BE2C (cell line): ENCODE results near the gene ADK.
A peak's percentile ranks its signal among the peaks of the same experiment; 100 is the strongest.

Experiments used
- DNase-seq: peaks from one replicate; pipeline ENCODE4 v3.0.0-alpha.2; 2020
- H3K27me3 ChIP-seq: fragments of 250-450 bp; sonication (Bioruptor Pico); 2 replicates; pipeline ENCODE4 v1.5.1; 2020; ENCODE audit warnings: mild to moderate bottlenecking
- H3K36me3 ChIP-seq: fragments of 250-450 bp; sonication (Bioruptor Pico); 2 replicates; pipeline ENCODE4 v1.5.1; 2020; ENCODE audit warnings: mild to moderate bottlenecking
- H3K4me1 ChIP-seq: fragments of 250-450 bp; sonication (Bioruptor Pico); 2 replicates; pipeline ENCODE4 v1.5.1; 2020
- H3K4me3 ChIP-seq: 2 replicates; pipeline ENCODE4 v1.5.1; 2011; ENCODE audit warnings: low read depth, low read length
- H3K9me3 ChIP-seq: fragments of 250-450 bp; sonication (Bioruptor Pico); 2 replicates; pipeline ENCODE4 v1.5.1; 2020
- CTCF ChIP-seq: IDR thresholded peaks from 2 replicates; pipeline ENCODE4 v1.5.1; 2012; ENCODE audit warnings: mild to moderate bottlenecking, low read depth, low read length

ADK gene

GRCh38 chr10:74109452-74109851 is 41.6 kb upstream of the ADK start:
- peaks cover 65% of the 10 kb centered on the region for H3K36me3 ChIP-seq

GRCh38 chr10:74110120-74110519 is 40.9 kb upstream of the ADK start:
- TF ChIP-seq CTCF: no peak
- no peak overlapping the region for H3K4me3 ChIP-seq
- peaks cover 11% of the 10 kb centered on the region for H3K4me1 ChIP-seq
- no peaks in the 10 kb centered on the region; the same call in 1 of the 2 replicates for H3K9me3 ChIP-seq
- DNase-seq: no peak
- no peaks in the 10 kb centered on the region for H3K27me3 ChIP-seq
- peaks cover 69% of the 10 kb centered on the region for H3K36me3 ChIP-seq

More at GRCh38 chr10:74109452-74109851, 41.6 kb upstream of the ADK start:
- no peaks in the 10 kb centered on the region; the same call in 1 of the 2 replicates for H3K9me3 ChIP-seq
- no peak for TF ChIP-seq CTCF
- no peak overlapping the region for H3K4me3 ChIP-seq
- no peak for DNase-seq
- H3K27me3 ChIP-seq: no peaks in the 10 kb centered on the region
- peaks cover 9% of the 10 kb centered on the region for H3K4me1 ChIP-seq

- no peak for TF ChIP-seq CTCF
- no peaks in the 10 kb centered on the region; the same call in 1 of the 2 replicates for H3K9me3 ChIP-seq
- no peak for DNase-seq
- peaks cover 66% of the 10 kb centered on the region for H3K36me3 ChIP-seq
- no peak overlapping the region for H3K4me3 ChIP-seq
- H3K4me1 ChIP-seq: peaks cover 11% of the 10 kb centered on the region
- no peaks in the 10 kb centered on the region for H3K27me3 ChIP-seq
Observed at GRCh38 chr10:74111799-74112198, 39.2 kb upstream of the ADK start.

GRCh38 chr10:74113546-74113945 is 37.5 kb upstream of the ADK start:
- no peak for TF ChIP-seq CTCF
- Histone ChIP-seq H3K36me3 (peaks cover 67% of the 10 kb centered on the region), H3K4me1 (peaks cover 11% of the 10 kb centered on the region), H3K27me3 (no peaks in the 10 kb centered on the region), H3K9me3 (no peaks in the 10 kb centered on the region), H3K4me3 (no peak overlapping the region)
- DNase-seq: no peak

GRCh38 chr10:74114041-74114448 is 37.0 kb upstream of the ADK start:
- TF ChIP-seq CTCF: no peak
- peaks cover 11% of the 10 kb centered on the region for H3K4me1 ChIP-seq
- no peak overlapping the region for H3K4me3 ChIP-seq
- peak; percentile 52 for DNase-seq
- H3K36me3 ChIP-seq: peaks cover 67% of the 10 kb centered on the region
- no peaks in the 10 kb centered on the region for H3K27me3 ChIP-seq
- no peaks in the 10 kb centered on the region for H3K9me3 ChIP-seq

- H3K27me3 ChIP-seq: no peaks in the 10 kb centered on the region
- H3K36me3 ChIP-seq: peaks cover 76% of the 10 kb centered on the region
- no peak for TF ChIP-seq CTCF
Observed at GRCh38 chr10:74117738-74118137, 33.3 kb upstream of the ADK start.

More at GRCh38 chr10:74117738-74118137, 33.3 kb upstream of the ADK start:
- Histone ChIP-seq H3K4me1 (peaks cover 11% of the 10 kb centered on the region), H3K4me3 (no peak overlapping the region), H3K9me3 (no peaks in the 10 kb centered on the region)
- no peak for DNase-seq
